Brain microvascular endothelial cell (primary cell): ENCODE results near the gene LEUTX.
"Not testable (repeated sequence)": the region's sequence is repeated elsewhere in the genome, so short reads cannot be mapped to it uniquely, and the experiment has no call there.

Source experiments
- DNase-seq: peaks from one replicate; pipeline ENCODE4 v3.0.0-alpha.2; 2020
- H3K27ac ChIP-seq: fragments of 250-450 bp; sonication (Bioruptor Pico); 2 replicates; pipeline ENCODE4 v1.5.1; 2020; ENCODE audit warnings: mild to moderate bottlenecking, moderate library complexity
- H3K27me3 ChIP-seq: fragments of 250-450 bp; sonication (Bioruptor Pico); replicated peaks from 2 replicates; pipeline ENCODE4 v1.5.1; 2020; ENCODE audit warnings: mild to moderate bottlenecking
- H3K36me3 ChIP-seq: fragments of 250-450 bp; sonication (Bioruptor Pico); replicated peaks from 2 replicates; pipeline ENCODE4 v1.5.1; 2020; ENCODE audit warnings: mild to moderate bottlenecking
- H3K4me3 ChIP-seq: 2 replicates; pipeline ENCODE4 v1.5.1; 2011; ENCODE audit warnings: low read depth, mild to moderate bottlenecking, control low read depth, low read length, moderate library complexity
- in situ Hi-C: cut with HindIII; loops from 2 replicates; pipeline ENCODE4 v1.10.0; 2017; ENCODE audit warnings: low sequenced_read_pairs, low pct_ligation_motif_present
- TF ChIP-seq, protein P1 (sequence below): IDR thresholded peaks from 2 replicates; pipeline ENCODE4 v1.5.1; 2011; ENCODE audit warnings: low read depth, mild to moderate bottlenecking, moderate library complexity, low read length, control low read depth, inconsistent platforms; ENCODE audit errors: missing control alignments

Gene LEUTX

DNA sequence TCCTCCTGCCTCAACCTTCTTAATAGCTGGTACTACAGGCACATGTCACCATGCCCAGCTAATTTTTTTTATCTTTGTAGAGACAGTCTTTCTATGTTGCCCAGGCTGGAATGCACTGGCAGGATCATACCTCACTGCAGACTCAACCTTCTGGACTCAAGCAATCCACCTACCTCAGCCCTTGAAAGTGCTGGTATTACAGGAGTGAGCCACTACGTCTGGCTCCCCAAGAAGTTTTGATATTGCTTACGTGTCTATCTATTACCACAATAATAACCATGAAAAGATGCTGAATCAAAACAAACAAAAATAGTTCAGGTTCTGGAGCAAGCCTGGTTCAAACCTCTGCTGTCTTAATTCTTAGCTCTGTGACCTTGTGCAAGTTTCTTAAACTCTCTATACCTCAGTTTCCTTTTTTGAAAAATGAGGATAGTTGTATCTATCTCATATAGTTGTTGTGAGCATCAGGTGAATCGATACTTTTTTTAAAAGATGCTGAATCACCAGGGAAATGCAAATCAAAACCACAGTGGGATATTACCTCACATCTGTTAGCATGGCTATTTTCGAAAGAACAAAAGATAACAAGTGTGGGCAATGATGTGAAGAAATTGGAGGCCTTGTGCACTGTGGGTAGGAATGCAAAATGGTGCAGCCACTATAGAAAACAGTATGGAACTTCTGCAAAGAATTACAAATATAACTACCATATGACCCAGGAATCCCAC is 19.0 kb upstream of the LEUTX start:
- Histone ChIP-seq H3K4me3 (no peak overlapping the region), H3K27ac (no peak overlapping the region), H3K36me3 (no peaks in the 10 kb centered on the region), H3K27me3 (no peaks in the 10 kb centered on the region)
- DNase-seq: no peak
- TF ChIP-seq, protein P1, sequence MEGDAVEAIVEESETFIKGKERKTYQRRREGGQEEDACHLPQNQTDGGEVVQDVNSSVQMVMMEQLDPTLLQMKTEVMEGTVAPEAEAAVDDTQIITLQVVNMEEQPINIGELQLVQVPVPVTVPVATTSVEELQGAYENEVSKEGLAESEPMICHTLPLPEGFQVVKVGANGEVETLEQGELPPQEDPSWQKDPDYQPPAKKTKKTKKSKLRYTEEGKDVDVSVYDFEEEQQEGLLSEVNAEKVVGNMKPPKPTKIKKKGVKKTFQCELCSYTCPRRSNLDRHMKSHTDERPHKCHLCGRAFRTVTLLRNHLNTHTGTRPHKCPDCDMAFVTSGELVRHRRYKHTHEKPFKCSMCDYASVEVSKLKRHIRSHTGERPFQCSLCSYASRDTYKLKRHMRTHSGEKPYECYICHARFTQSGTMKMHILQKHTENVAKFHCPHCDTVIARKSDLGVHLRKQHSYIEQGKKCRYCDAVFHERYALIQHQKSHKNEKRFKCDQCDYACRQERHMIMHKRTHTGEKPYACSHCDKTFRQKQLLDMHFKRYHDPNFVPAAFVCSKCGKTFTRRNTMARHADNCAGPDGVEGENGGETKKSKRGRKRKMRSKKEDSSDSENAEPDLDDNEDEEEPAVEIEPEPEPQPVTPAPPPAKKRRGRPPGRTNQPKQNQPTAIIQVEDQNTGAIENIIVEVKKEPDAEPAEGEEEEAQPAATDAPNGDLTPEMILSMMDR: no peak
- in situ Hi-C loops: no loop called here

DNA sequence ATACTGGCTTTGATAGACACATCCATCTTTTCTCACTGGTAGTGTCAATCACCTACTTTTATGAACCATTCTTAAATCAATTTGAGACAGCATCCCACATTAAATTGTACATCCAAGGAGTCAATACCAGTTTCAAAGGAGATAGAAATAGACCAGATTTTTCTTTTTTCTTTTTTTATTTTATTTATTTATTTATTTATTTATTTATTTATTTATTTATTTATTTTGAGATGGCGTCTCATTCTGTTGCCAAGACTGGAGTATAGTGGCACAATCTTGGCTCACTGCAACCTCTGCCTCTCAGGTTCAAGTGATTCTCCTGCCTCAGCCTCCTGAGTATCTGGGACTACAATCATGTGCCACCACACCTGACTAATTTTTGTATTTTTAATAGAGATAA is 16.8 kb upstream of the LEUTX start:
- H3K36me3 ChIP-seq, H3K27me3 ChIP-seq, H3K4me3 ChIP-seq, in situ Hi-C loops, H3K27ac ChIP-seq, DNase-seq: not testable (repeated sequence)

DNA sequence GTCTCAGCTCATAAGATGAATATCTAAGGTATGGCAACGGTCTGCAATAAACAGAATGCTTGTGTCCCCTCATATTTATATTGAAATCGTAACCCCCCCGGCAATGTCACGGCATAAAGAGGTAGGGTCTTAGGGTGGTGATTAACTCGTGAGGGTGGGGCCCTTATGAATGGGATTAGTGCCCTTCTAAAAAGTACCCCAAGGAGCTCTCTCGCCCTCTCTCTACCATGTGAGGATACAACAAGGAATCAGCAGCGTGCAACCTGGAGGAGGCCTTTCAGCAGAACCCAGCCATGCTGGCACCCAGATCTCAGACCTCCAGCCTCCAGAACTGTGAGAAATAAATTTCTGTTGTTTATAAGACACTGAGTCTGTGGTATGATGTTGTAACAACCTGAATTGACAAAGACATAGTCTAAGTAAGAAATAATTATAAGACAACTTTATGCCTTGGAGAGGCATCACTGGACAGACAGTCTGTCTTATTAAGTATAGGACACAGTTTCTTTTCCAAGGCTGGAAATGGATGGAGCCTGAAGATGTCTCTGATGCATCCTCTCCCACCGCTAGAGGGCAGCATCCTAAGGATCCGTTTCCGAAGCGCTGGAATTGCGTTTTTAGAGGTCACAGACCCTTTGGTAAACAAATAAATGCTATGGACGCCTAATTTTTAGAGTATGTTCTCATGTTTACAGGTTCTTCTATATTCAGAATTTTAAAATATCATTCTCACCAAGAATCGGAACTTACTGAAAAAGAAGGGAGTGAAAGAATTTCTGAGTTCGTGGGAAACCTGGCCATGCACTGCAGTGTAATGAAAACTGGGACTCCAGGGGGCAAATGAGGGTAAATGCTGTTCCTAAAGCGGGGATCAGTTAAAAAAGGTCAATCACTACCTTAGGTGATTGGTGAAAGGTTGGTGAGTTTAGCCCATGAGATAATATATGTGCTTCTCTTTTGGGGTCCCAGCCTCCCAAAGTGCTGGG is 13.3 kb upstream of the LEUTX start:
- H3K36me3 ChIP-seq: no peaks in the 10 kb centered on the region
- no peaks in the 10 kb centered on the region for H3K27me3 ChIP-seq
- no peak overlapping the region for H3K4me3 ChIP-seq
- peak; percentile 27 for DNase-seq
- TF ChIP-seq, protein P1: peak; percentile 87
- H3K27ac ChIP-seq: no peak overlapping the region
- in situ Hi-C loops: no loop called here

DNA sequence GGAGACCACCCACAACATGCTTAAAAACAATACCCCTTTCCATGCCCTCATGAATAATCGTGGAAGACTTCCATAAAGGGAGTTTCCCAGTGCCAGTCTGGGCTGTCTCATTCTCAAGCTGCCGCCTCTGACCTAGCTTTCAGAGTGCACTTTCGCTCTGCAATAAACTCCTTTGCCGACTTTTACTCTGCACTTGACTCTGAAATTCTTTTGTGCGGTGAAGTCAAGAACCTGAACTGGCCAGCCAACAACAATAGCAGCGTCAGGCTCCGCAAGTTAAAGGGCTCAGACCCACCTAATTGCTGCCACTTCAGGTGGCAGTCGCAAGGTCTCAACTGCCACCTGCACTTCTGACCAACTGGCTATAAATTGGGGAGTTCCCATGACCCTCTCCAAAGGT is 10.3 kb upstream of the LEUTX start:
- in situ Hi-C loops: no loop called here
- DNase-seq: no peak
- no peak overlapping the region for H3K27ac ChIP-seq
- TF ChIP-seq, protein P1: no peak
- H3K4me3 ChIP-seq: no peak overlapping the region
- no peaks in the 10 kb centered on the region for H3K27me3 ChIP-seq
- no peaks in the 10 kb centered on the region for H3K36me3 ChIP-seq

DNA sequence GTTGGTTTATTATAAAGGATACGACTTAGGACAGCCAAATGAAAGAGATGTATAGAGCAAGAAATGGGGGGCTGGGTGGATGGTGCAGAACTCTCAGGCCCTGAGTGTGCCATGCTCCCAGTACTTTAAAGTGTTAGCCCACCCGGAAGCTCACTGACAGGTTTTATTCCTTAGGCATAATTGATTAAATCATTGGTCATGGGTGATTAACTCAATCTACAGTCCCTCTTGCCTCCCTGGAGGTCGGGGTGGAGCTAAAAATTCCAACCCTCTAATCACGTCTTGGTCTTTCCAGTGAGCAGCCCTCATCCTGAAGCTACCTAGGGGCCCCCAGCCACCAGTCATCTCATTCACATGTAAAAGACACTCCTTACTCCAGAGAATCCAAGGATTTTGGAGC is 9.9 kb upstream of the LEUTX start:
- no peak overlapping the region for H3K27ac ChIP-seq
- H3K36me3 ChIP-seq: no peaks in the 10 kb centered on the region
- no peaks in the 10 kb centered on the region for H3K27me3 ChIP-seq
- DNase-seq: no peak
- in situ Hi-C loops: no loop called here
- TF ChIP-seq, protein P1: no peak
- no peak overlapping the region for H3K4me3 ChIP-seq

DNA sequence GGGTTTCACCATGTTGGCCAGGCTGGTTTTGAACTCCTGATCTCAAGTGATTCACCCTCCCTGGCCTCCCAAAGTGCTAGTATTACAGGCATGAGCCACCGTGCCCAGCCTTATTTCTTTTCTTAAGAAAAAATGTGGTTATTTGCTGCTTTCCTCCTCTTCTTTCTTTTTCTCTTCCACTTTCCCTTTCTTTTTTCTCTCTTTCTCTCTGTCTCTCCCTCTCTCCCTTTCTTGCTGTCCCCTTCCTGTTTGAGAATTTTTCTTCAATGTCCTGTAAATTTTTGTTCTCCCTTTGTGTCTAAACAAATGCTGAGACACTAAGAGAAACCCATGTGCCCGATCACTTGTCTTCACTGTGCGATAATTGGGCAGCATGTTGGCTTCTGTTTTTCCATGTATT is 2.2 kb downstream of the LEUTX start:
- Histone ChIP-seq H3K27ac (no peak overlapping the region), H3K4me3 (no peak overlapping the region), H3K27me3 (no peaks in the 10 kb centered on the region), H3K36me3 (no peaks in the 10 kb centered on the region)
- TF ChIP-seq, protein P1: no peak
- in situ Hi-C loops: no loop called here
- no peak for DNase-seq
